Stimulated activated CD4-positive, alpha-beta T cell treated with anti-CD3 and anti-CD28 coated beads, Interleukin-4, amount 100 ng/mL, for 4 hours (primary cell): ENCODE data around the gene DOK3.
"Not testable (repeated sequence)": the region's sequence is repeated elsewhere in the genome, so short reads cannot be mapped to it uniquely, and the experiment has no call there.

Source experiments
- DNase-seq, 2 experiments: peaks; one replicate each; pipeline ENCODE4 v3.0.0-alpha.2; 2020

The DOK3 gene

DNA sequence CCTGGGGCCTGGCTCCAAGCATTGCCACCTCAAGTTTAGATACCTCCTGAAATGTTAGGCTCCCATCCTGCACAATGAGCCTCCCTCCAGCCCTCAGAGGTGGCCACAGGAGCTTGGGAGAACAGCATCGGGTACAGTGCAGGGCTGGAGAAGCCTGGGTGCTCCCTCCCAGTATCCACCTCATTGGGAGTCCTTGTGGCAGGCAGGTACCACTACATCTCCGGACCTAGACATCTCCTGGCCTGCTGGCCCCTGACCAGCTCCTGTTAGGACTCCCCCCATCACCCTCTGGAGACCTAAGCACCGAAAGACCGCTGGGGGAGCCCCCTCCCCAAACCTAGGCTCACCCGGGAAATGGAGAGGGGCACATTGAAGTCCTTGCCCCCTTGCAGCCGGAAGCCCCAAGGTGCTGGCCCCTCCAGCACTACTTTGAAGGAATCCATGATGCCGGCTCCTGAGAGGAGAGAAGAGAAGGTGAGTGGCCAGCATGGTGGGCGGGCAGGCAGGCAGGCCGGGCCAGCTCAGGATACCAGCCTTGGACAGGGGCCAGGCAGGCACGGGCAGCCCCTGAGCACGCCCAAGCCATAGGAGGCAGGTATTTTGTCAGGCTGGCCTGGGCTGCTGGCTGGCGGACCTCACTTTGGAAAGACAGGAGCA is 13.4 kb downstream of the DOK3 start:
- DNase-seq, result no peak

DNA sequence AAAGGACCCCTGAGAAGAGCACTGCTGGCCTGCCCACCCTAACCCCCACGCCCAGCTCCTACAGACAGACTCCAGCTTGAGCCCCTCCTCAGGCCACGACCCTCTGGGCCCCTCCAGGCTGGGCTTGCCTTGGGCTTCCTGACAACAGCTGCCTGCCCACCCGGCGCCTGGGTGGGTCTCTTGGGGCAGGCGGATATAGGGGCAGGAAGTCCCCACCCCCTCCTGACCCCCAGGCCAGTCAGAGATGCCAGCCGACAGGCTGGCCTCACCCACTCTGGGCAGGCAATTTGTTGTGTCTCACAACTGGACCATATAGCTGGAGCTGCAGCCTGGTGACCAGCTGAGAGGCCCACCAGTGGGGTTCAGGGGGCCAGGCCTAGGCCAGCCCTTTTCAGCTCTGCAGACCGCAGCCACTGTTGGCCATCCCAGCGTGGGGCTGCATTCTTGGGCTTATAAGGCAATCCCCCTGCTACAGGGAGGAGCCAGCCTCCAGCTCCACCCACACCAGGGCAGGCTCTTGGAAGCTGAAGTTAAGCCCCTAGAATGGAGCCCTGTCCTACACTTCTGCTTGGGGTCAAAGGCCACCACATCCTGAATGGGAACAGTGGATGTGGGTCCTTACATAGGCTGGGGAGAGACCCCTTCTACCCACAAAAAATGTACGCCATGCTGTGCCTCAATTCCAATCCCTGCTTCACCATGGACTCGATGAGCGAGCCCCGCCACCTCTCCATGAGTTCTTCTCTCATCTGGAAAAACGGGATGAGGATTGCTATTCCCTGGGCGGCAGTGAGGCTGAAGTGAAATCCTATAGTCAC is 14.2 kb downstream of the DOK3 start:
- no peak for DNase-seq

DNA sequence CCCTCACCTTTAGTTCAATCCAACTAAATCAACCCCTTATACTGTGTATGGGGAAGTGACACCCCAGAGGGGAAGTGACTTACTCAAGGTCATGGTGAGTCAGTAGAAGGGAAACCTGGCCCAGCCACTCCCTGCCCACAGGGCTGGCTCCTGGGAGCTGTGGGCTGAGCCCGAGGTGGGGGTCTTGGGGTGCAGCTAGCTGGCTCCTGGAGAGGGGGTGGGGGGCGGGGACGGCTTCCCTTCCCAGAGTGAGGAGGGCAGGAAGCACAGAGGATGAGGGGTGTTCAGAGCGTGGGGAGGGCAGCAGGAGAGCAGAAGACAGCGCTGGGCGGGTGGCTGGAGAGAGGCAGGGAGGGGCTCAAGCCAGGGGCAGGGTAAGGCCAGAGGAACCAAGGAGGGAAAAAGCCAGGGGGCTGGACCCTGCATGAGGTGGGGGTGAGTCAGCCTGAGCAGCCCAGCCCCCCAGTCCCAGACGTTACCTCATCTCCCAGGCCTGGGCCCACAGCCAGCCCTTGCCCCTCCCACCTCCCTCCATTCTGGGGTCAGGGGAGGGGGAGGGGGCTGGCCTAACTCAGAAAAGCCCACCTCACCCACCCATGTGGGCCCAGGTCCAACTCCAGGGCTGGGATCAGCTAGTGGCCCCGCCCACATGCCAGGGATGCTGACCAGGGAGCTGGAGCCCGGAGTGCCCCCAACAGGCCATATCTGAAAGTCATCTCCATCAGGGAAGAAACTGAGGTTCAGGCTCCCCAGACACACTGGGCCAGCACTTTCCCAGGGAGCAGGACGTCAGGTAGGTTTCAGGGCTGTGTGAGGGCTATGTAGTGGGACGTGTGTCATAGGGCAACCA is 15.1 kb downstream of the DOK3 start:
- DNase-seq, result no peak

DNA sequence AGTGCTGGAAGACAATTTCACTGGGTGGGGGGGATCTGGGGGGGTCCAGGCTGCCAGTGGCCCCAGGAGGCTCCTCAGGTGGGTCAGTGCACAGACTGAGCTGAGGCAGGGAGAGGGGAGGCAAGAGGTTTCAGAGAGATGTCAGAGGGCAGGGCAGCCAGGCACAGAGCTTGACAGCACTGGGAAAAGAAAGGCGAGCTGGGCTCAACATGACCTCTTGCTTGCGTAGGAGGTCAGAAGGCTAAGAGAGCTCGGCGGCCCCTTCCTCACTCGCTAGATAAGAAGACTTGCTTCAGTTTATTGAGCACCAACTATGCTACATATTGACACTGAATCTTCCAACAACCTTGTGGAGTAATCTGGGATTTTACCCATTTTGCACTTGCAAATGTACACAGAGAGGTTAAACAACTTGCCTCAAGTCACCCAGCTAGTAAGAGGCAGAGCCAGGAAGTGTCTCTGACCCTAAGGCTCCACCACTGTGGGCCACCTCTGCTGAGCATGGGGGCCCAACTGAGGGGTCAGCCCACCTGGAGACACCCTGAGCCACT is 15.8 kb downstream of the DOK3 start:
- no peak for DNase-seq

DNA sequence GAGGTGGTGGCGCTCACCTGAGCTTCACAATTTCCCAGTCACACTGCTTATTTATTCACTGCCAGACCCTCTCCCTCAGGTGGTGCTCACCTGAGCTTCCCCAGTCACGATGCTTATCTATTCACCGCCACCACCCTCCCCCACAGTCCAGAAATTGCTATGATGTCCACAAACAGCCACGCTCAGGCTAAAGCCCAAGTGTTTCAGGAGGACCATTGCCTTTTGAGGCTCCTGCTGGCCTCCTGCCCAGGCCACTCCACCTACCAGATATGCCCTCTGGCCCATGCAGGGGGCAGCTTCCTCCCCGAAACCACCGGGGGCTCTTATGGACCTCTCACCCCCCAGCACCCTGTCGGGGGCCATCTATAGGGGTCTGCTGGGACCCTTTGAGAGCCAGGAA is 16.8 kb downstream of the DOK3 start:
- no peak for DNase-seq

DNA sequence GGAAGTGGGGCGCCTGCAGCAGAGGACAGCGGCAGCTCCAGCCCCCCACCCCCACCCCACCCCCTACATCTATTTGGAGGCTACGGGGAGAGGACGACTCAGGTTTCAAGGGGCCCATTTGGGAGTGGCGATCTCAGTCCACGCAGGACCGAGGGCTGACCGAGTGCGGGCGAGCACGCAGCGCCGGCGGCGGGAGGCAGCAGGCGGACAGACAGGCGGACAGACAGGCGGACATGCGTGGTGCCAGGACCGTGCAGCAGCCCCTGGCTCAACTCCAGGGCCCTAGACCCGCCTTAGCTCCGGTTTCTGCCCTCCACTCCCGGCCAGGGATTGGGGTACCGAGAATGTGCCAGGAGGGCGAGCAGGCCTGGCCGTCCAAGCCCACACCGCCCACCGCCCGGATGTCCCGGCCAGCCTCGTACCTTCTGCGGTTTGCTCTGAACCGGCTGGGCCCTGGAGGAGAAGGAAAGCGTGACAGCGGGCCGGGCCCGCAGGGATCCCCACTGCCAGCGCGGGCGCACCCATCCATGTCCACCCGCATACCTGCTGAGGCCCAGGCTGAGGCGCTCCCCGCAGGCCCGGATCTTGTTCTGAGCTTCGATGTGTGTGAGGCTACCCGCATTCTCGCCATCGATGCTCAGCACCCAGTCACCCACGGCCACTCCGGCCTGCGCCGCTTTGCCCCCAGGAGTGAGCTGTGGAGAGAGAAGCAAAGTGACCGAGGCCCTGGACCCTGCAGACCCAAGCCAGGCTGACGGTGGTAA is 17.5 kb downstream of the DOK3 start:
- no peak for DNase-seq

DNA sequence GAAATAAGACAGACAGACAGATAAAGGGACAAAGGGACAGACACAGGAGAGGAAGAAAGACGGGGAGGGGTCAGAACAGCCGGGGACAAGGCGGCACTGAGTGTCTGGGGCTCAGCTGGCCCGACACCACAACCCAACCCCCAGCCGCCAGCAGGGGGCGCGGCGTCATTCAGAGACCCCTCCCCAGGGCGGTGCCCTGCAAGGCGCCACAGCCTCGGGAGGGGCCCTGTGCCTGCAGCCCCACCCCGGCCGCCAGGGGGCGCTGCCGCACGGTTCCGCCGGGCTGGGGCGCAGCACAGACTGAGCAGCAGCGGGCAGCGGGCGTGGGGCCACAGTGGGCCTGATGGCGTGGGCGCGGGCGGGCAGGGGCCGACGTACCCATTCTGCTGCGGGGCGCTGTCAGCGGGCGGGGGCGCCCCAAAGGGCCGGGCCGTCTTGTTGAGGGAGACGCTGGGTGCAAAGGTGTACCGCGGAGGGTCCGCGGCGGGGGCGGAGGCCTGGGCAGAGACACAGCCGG is 18.1 kb downstream of the DOK3 start:
- no peak for DNase-seq

DNA sequence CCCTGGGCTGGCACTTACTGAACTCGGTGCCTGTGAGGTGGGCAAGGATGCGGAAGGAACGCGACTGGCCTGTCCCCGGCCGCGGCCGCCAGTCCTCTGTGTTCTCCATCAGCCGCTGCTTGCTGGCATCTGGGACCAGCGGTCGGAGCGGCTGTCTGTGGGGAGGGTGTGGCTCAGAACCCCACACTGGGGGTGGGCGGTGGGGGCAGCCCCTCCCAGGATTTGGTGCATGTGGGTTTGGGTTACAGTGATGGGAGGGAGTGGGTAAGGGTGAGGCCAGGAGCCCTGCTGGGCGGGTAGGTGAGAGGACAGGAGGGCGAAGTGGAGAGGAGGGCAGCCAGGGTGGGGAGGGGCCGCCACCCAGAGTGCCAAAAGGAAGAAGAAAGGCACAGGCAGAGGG is 18.6 kb downstream of the DOK3 start:
- DNase-seq, result no peak

DNA sequence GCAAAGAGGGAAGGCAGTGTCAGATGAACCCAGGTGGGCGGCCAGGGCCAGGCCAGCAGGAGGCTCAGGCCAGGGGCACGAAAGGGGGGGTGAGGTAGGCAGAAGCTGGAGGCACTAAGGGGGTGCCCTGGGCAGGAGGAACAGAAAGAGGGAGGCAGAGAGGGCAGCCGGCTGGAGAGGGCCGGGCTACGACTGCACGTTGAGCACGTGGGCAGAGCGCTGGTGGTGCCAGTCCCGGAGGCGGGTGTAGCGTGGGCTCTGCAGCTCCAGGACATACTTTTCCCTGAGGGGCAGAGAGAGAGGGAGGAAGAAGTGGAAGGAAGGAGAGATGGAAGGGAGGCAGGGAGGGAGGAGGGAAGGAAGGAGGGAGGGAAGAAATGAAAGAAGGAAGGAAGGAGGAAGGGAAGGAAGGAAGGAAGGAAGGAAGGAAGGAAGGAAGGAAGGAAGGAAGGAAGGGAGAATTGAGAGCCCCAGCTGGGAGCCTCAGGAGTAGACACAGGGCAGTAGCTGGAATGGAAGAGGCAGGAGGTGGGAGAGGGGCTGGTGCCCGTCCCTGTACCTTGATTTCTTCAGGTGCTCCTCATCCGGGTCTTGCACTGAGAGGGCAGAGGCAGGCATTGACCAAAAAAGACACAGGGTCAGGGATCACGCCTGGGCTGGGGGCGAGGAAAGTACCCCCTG is 19.2 kb downstream of the DOK3 start:
- DNase-seq, result no peak

DNA sequence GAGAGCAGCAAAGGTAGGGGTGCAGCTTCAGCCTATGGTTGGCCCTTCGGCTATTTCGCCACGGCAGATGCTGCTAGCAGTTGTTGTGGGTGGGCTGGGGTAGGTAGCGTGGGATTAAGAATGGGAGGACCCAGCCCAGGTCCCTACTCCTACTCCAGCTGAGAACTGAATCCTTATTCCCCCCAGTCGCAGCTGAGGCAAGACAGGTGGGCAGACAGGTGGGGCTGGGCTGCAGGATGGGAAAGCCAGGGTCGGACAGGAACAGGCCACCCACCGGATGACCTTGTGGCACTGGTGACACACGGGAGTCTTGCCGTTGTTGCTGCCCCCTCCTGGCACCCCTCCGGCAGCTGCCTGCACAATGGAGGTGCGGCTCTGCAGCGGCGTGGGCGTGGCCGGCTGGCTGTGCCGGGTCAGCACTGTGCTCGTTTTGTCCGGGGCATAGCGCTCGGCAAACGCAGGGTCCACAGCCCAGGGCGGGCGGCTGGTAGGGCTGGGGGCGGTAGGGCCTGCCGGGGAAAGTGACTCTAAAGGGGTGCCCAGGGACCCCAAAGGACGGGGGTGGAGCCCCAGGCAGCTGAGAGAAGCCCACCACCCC is 20.4 kb downstream of the DOK3 start:
- no peak for DNase-seq

DNA sequence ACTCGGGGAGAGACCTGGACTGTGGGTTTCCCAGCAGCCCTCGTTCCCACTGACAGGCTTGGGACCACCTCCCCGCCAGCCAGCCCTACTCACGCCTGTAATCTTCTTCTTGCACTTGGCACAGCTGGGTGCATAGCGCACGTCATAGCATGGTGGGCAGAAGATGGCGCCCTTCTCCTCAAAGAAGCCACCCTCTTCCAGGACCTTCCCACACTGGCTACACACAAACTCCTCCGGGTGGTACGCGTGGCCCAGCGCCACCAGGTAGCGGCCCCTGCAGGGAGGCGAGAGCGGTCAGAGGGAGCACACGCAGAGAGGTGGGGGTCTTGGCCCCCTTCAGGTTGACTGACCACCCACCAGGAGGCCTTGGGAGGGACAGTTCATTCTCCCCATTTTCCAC is 21.7 kb downstream of the DOK3 start:
- no peak for DNase-seq

DNA sequence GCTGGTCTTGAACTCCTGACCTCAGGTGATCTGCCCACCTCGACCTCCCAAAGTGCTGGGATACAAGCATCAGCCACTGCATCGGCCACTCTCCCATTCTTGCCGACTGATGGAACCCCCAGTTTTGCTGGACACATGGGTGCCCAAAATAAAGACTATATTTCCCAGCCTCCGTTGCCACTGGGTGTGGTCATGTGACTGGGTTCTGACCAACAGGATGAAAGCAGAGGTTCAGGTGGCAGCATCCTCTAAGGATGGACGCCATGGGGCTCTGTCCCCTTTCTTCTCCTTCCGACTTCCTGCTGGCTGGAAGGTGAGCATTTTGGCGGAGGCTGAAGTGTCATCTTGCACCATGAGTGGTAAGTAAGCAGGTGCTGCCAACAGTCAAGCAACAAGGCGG is 22.5 kb downstream of the DOK3 start:
- DNase-seq, result no peak

DNA sequence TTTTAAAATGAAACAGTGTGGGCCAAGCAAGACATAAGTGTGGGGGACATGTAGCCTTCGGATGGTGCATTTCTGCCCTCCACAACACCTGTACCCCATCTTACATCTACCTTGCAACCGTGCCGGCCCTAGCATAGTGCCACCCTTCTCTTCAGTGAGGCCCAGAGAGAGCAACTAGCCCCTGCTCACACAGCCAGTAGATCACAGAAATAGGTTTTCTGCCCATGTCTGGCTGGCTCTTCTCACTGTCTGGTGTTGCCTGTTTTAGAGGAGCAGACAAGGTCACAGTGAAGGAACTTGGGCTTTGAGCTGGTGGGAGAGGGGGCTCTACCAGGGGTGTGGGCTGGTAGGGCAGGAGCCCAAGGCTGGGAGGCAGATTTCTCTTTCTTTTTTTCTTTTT is 23.4 kb downstream of the DOK3 start:
- no peak for DNase-seq

DNA sequence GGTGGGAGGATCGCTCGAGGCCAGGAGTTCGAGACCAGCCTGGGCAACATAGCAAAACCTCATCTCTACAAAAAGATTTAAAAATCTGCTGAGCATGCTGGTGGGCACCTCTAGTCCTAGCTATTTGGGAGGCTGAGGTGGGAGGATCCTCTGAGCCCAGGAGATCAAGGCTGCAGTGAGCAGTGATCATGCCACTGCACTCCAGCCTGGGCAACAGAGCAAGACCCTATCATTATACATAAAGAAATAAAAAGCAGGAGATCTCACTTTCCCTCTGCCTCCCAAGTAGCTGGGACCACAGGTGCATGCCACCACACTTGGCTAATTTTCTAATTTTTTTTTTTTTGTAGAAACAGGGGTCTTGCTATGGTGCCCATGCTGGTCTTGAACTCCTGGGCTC is 23.9 kb downstream of the DOK3 start:
- not testable (repeated sequence) for DNase-seq

DNA sequence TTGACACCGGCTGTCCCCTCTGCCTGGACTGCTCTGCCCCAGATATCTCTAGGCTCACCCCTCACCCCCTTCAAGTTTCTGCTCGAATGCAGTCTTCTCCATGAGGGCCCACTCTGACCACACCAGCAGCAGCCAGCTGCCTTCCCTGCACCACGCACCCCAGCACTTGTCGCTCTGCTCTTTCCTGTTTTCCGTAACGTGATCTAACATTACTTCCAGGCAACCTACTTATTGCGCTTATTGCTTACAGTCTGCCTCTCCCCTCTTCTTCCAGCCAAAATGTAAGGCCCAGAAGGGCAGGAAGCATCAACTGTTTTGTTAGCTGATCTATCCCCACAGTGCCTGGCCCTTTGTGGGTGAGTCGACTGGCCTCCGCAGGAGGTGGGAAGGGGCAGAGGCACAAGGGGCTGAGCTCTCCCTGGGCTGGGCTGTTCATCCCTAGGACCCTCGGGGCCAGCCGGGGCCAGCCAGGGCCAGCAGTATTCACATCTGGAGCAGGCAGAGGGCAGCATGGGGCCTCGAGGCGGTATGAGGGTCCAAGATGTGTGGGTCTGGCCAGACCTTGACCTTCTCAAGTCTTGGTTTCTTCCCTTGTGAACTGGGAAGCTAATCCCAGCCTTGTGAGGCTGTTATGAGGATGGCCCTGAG is 24.6 kb downstream of the DOK3 start:
- no peak for DNase-seq

DNA sequence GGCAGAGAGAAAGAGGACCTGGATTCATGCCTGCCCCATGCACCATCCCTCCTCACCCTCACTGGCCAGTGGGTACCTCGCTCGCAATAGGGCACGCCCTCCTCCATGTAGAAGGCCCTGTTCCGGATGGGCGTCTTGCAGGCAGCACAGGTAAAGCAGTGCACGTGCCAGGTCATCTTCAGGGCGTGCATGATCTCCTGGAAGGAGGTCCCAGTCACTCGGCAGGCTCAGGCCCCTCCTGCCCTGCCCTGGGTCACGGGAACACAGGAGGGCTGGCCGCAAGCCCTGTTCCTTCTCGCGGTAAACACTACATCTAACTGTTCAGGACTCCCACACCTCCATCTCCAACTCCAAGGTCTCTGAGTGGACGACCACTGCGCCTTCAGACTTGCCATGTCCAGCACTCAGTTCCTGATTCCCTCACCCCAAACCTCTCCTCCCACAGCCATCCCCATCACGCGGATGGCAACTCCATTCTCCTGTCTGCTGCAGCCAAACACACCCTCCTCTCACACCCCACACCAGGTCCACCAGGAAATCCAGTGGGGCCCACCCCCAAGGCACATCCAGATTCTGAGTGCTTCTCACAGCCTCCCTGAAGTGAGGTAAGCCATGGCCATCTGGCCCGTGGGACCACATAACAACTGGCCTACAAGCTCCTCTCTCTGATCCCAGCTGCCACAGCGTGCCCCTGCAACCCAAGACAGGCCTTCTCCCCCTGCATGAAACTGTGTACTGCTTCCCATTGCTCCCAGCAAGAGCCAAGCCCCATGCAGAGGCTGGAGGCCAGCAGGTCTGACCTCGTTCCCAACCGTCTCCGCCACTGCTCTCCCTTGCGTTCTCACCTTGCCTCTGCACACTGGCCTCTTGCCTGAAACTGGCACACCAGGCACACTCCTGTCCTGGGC is 25.4 kb downstream of the DOK3 start:
- DNase-seq, result no peak

DNA sequence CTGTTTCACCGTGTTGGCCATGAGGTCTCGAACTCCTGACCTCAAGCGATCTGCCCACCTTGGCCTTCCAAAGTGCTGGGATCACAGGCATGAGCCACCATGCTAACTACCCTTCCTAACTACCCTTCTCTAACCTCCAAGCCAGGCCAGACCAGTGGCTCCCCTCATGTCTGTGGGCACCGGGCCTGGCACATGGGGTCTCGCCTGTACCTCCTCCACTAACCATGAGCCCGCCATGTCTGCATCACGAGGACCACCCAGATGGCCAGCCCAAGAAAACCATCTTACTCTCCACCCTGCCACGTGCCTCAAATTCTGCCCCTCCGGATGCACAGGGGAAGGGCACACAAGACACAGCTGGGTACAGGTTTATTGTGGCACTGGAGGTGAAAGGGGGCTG is 26.6 kb downstream of the DOK3 start:
- no peak for DNase-seq

DNA sequence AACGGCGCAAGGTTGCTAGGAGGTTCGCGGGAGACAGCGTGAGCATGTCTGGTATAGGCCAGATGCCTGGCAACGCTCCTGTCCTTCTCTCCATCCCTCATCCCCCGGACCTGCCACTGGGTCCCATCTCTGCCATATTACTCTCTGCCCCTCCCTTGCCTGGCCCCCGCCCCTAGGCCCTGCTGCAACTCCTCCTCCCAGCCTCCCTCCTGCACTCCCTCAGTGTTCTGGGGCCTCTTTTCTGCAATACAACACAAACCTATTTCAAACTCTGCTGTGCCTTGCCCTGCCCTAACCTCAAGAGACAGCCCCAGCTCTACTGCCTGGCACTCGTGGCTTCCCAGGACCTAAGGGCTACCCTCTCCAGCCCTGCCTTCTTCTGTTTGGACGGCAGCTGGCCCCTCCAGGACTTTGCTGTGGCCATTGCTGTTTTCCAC is 27.2 kb downstream of the DOK3 start:
- DNase-seq, result no peak

DNA sequence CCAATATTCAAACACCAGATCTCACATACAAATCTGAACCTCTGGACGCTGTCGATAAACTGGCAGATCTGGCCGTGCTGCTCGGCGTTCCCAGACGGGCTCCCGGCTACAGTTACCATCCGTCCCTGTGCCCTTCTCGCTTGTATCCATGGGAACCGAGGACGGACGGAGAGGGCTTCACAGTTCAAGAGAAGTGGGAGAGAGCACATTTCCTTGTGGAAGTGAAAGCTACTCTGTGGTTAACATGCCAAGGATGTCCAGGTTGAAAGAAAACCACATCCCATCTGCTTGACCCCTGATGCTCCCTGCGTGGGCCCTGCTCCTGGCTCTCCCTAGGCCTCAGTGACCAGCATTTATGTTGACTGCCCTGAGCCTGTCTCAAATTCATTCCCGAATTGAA is 29.9 kb downstream of the DOK3 start:
- DNase-seq, result no peak
